Measurements from ENCODE around the gene OR1D5. TPM values are rescaled to one million over a fixed set of nuclear protein-coding genes. Genes with fewer than 3 reads are reported as not detected.

The OR1D5 gene
- total and polyA plus RNA-seq, 4 donors: not detected

DNA sequence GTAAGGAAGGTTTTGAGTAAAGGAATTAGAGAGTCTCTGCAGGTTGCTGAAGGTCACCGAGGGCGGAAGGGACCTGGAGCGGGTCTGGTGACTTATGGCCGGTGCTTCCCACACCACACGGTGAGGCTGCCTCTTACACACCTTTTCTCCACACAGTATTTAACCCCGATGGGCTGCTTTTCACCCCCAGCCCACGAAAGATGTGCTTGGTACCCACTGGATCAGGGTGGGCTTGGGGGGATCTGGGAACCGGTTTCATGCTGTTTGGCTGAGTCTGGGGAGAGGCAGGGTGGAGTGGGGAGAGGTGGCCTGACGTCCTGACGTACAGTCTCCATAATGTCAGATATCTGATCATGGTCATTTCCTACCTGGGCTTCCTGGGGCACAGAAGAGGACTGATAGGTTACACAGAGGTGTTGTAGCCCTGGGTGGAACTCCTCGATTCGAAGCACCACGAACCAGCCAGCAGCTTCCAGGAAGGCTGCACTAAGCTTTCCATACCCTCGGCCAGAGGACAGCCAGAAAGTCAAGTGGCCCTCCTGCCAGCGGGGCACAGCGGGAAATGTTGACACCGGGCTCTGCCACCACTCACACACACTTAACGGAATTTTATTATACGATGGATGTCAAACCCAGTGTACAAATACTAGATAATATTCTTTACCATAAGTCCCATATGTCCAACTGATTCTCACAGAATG lies 34.0 kb downstream of the OR1D5 start:
- Histone ChIP-seq H3K9me3 (ENCODE audit: control insufficient read depth in 4 of 4, low read length in 3 of 4) (peaks cover 0 to 1% (median 0%) of the 10 kb centered on the region in 4 donors), H3K27me3 (ENCODE audit: control insufficient read depth in 4 of 4, insufficient read depth in 4 of 4, low read length in 3 of 4) (no peaks in the 10 kb centered on the region), H3K4me1 (ENCODE audit: control insufficient read depth in 4 of 4, insufficient read depth in 4 of 4, low read length in 3 of 4) (no peaks in the 10 kb centered on the region), H3K36me3 (ENCODE audit: control insufficient read depth in 4 of 4, insufficient read depth in 3 of 4, low read depth in 1 of 4, low read length in 3 of 4) (no peaks in the 10 kb centered on the region), H3K9ac (ENCODE audit: low read depth in 1 of 2, low read length in 2 of 2) (no peak overlapping the region), H3K27ac (ENCODE audit: low read depth in 1 of 2, low read length in 2 of 2) (no peak overlapping the region), H3K4me3 (ENCODE audit: low read depth in 1 of 3, low read length in 3 of 3) (no peak overlapping the region)
- 81% methylated on average over 19 of the region's 19 CpGs for WGBS
- TF ChIP-seq YY1 (IDR thresholded peaks at IDR 0.05): no peak
- TF ChIP-seq GABPA (IDR thresholded peaks at IDR 0.05 in 1 of 2, conservative IDR thresholded peaks at IDR 0.05 in 1 of 2): no peak
- DNase-seq (ENCODE audit: low spot score): no peak

DNA sequence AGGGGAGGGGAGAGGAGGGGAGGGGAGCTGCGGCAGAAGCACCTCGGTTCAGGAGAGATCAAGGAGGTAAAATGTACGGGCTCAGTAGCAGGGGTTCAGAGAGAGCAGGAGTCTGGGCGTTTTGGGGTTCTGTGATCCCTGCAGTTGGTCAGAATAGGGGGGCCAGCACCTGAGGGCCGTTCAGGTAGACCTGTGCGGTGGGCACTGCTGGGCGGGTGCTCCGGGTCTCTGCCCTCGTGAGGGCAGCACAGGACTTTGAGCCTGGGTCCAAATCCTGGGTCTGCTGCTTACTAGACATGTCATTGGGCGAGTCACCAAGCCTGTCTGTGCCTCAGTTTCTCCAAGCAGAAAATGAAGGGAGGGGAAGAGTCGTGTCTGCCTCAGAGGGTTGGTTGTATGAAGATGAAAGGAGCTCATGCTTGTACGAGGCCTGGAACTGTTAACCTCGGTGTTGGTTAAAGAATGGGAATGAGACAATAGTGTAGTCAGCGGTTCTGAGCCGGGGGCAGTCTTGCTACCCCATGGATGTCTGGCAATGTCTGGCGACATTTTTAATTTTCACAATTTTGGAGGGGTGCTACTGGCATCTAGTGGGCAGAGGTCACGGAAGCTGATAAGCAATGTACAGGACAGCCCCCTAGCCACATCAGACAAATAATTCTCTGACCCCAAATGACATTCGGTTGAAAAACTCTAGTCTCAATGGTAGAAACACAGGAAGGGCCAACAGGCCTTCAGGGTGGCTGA lies 35.4 kb downstream of the OR1D5 start:
- Histone ChIP-seq H3K4me1 (ENCODE audit: control insufficient read depth in 4 of 4, insufficient read depth in 4 of 4, low read length in 3 of 4) (no peaks in the 10 kb centered on the region), H3K27ac (ENCODE audit: low read depth in 1 of 2, low read length in 2 of 2) (no peak overlapping the region), H3K4me3 (ENCODE audit: low read depth in 1 of 3, low read length in 3 of 3) (no peak overlapping the region), H3K27me3 (ENCODE audit: control insufficient read depth in 4 of 4, insufficient read depth in 4 of 4, low read length in 3 of 4) (no peaks in the 10 kb centered on the region), H3K36me3 (ENCODE audit: control insufficient read depth in 4 of 4, insufficient read depth in 3 of 4, low read depth in 1 of 4, low read length in 3 of 4) (peaks cover 0 to 3% (median 0%) of the 10 kb centered on the region in 4 donors), H3K9ac (ENCODE audit: low read depth in 1 of 2, low read length in 2 of 2) (no peak overlapping the region), H3K9me3 (ENCODE audit: control insufficient read depth in 4 of 4, low read length in 3 of 4) (peaks cover 0 to 9% (median 2%) of the 10 kb centered on the region in 4 donors)
- 93% methylated on average over 18 of the region's 18 CpGs for WGBS
- no peak for DNase-seq (ENCODE audit: low spot score)
- TF ChIP-seq JUND (IDR thresholded peaks at IDR 0.05) (no peak), RXRA (IDR thresholded peaks at IDR 0.05) (no peak), SP1 (IDR thresholded peaks at IDR 0.05) (no peak), FOXA1 (IDR thresholded peaks at IDR 0.05) (no peak), GABPA (IDR thresholded peaks at IDR 0.05 in 1 of 2, conservative IDR thresholded peaks at IDR 0.05 in 1 of 2) (no peak), FOXA2 (IDR thresholded peaks at IDR 0.05) (no peak), YY1 (IDR thresholded peaks at IDR 0.05) (no peak), ATF3 (IDR thresholded peaks at IDR 0.05) (no peak), HNF4G (IDR thresholded peaks at IDR 0.05) (no peak), ZBTB33 (IDR thresholded peaks at IDR 0.05) (no peak), HNF4A (conservative IDR thresholded peaks at IDR 0.05) (no peak), TAF1 (conservative IDR thresholded peaks at IDR 0.05) (no peak), NR2F2 (IDR thresholded peaks at IDR 0.05) (no peak), RAD21 (IDR thresholded peaks at IDR 0.05) (no peak), EGR1 (IDR thresholded peaks at IDR 0.05; ENCODE audit: low read depth in 2 of 2) (no peak), MAX (IDR thresholded peaks at IDR 0.05) (no peak)
- TF ChIP-seq, protein P1, sequence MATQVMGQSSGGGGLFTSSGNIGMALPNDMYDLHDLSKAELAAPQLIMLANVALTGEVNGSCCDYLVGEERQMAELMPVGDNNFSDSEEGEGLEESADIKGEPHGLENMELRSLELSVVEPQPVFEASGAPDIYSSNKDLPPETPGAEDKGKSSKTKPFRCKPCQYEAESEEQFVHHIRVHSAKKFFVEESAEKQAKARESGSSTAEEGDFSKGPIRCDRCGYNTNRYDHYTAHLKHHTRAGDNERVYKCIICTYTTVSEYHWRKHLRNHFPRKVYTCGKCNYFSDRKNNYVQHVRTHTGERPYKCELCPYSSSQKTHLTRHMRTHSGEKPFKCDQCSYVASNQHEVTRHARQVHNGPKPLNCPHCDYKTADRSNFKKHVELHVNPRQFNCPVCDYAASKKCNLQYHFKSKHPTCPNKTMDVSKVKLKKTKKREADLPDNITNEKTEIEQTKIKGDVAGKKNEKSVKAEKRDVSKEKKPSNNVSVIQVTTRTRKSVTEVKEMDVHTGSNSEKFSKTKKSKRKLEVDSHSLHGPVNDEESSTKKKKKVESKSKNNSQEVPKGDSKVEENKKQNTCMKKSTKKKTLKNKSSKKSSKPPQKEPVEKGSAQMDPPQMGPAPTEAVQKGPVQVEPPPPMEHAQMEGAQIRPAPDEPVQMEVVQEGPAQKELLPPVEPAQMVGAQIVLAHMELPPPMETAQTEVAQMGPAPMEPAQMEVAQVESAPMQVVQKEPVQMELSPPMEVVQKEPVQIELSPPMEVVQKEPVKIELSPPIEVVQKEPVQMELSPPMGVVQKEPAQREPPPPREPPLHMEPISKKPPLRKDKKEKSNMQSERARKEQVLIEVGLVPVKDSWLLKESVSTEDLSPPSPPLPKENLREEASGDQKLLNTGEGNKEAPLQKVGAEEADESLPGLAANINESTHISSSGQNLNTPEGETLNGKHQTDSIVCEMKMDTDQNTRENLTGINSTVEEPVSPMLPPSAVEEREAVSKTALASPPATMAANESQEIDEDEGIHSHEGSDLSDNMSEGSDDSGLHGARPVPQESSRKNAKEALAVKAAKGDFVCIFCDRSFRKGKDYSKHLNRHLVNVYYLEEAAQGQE (IDR thresholded peaks at IDR 0.05): no peak

Data from liver (tissue), 9 donors.